H9 (cell line): Measurements from ENCODE around the gene ACOT2. TPM values are rescaled to one million over a fixed set of nuclear protein-coding genes. Genes with fewer than 3 reads are reported as not detected.
"Not testable (repeated sequence)": the region's sequence is repeated elsewhere in the genome, so short reads cannot be mapped to it uniquely, and the experiment has no call there.

Experiments
- DNase-seq: peaks from one replicate; pipeline ENCODE4 v3.0.0-alpha.2; 2017
- H2AFZ ChIP-seq: one replicate; pipeline ENCODE4 v1.6.1; 2013; ENCODE audit warnings: mild to moderate bottlenecking, low read length, control low read depth, moderate library complexity
- H2AK5ac ChIP-seq: 2 replicates; pipeline ENCODE4 v1.6.1; 2013; ENCODE audit warnings: low read length, control low read depth, mixed read lengths; ENCODE audit not compliant: insufficient read length
- H2BK120ac ChIP-seq: one replicate; pipeline ENCODE4 v1.6.1; 2013; ENCODE audit warnings: low read depth, mild to moderate bottlenecking, low read length, control low read depth, inconsistent platforms; ENCODE audit not compliant: poor library complexity, severe bottlenecking
- H2BK12ac ChIP-seq: 2 replicates; pipeline ENCODE4 v1.6.1; 2013; ENCODE audit warnings: low read length, control low read depth, mixed read lengths, low read depth; ENCODE audit not compliant: insufficient read length
- H2BK15ac ChIP-seq: 2 replicates; pipeline ENCODE4 v1.6.1; 2013; ENCODE audit warnings: low read depth, low read length, control low read depth
- H2BK20ac ChIP-seq: one replicate; pipeline ENCODE4 v1.6.1; 2013; ENCODE audit warnings: low read depth, mild to moderate bottlenecking, low read length, control low read depth, inconsistent platforms; ENCODE audit not compliant: poor library complexity, severe bottlenecking
- H2BK5ac ChIP-seq: 2 replicates; pipeline ENCODE4 v1.6.1; 2013; ENCODE audit warnings: low read length, control low read depth, mixed read lengths; ENCODE audit not compliant: insufficient read length
- H3K14ac ChIP-seq: 2 replicates; pipeline ENCODE4 v1.6.1; 2013; ENCODE audit warnings: low read length, control low read depth; ENCODE audit not compliant: insufficient read depth
- H3K18ac ChIP-seq: 2 replicates; pipeline ENCODE4 v1.6.1; 2013; ENCODE audit warnings: low read depth, mild to moderate bottlenecking, mixed read lengths, low read length, control low read depth; ENCODE audit not compliant: insufficient read length
- H3K23ac ChIP-seq: 2 replicates; pipeline ENCODE4 v1.6.1; 2013; ENCODE audit warnings: low read length, control low read depth, mixed read lengths, low read depth; ENCODE audit not compliant: insufficient read length
- H3K23me2 ChIP-seq: 2 replicates; pipeline ENCODE4 v1.6.1; 2013; ENCODE audit warnings: low read depth, mild to moderate bottlenecking, mixed read lengths, low read length, control low read depth; ENCODE audit not compliant: insufficient read length, poor library complexity, severe bottlenecking
- H3K27ac ChIP-seq: 2 replicates; pipeline ENCODE4 v1.5.1; 2013; ENCODE audit warnings: low read length, control low read depth, mixed read lengths, low read depth; ENCODE audit not compliant: insufficient read length
- H3K27me3 ChIP-seq: 2 replicates; pipeline ENCODE4 v1.6.1; 2013; ENCODE audit warnings: low read length, control low read depth, inconsistent platforms; ENCODE audit not compliant: insufficient read depth
- H3K4ac ChIP-seq: 2 replicates; pipeline ENCODE4 v1.6.1; 2013; ENCODE audit warnings: low read depth, mild to moderate bottlenecking, control low read depth, inconsistent platforms, low read length, moderate library complexity
- H3K4me1 ChIP-seq: 2 replicates; pipeline ENCODE4 v1.6.1; 2013; ENCODE audit warnings: low read length, control low read depth, inconsistent platforms; ENCODE audit not compliant: insufficient read depth
- H3K4me2 ChIP-seq: 2 replicates; pipeline ENCODE4 v1.6.1; 2013; ENCODE audit warnings: low read length, control low read depth, mixed read lengths; ENCODE audit not compliant: insufficient read length, insufficient read depth
- H3K56ac ChIP-seq: 2 replicates; pipeline ENCODE4 v1.6.1; 2013; ENCODE audit warnings: low read depth, mild to moderate bottlenecking, mixed read lengths, low read length, control low read depth; ENCODE audit not compliant: insufficient read length
- H3K79me1 ChIP-seq: 2 replicates; pipeline ENCODE4 v1.6.1; 2013; ENCODE audit warnings: low read depth, mild to moderate bottlenecking, moderate library complexity, low read length, control low read depth, inconsistent platforms; ENCODE audit not compliant: insufficient read depth, poor library complexity, severe bottlenecking
- H3K79me2 ChIP-seq: 2 replicates; pipeline ENCODE4 v1.6.1; 2013; ENCODE audit warnings: low read length, control low read depth, inconsistent platforms; ENCODE audit not compliant: insufficient read depth
- H3K9ac ChIP-seq: 2 replicates; pipeline ENCODE4 v1.6.1; 2013; ENCODE audit warnings: low read length, control low read depth, mixed read lengths; ENCODE audit not compliant: insufficient read length; ENCODE audit errors: extremely low read depth
- H3K9me3 ChIP-seq: one replicate; pipeline ENCODE4 v1.6.1; 2013; ENCODE audit warnings: low read depth, low read length, inconsistent platforms; ENCODE audit not compliant: control insufficient read depth
- H3T11ph ChIP-seq: one replicate; pipeline ENCODE4 v1.6.1; 2013; ENCODE audit warnings: mild to moderate bottlenecking, low read length, control low read depth, inconsistent platforms
- H4K20me1 ChIP-seq: one replicate; pipeline ENCODE4 v1.6.1; 2013; ENCODE audit not compliant: control insufficient read depth, insufficient read length, insufficient read depth
- H4K5ac ChIP-seq: 2 replicates; pipeline ENCODE4 v1.6.1; 2013; ENCODE audit warnings: low read depth, mild to moderate bottlenecking, mixed read lengths, low read length, control low read depth; ENCODE audit not compliant: insufficient read length
- H4K8ac ChIP-seq: replicated peaks from 2 replicates; pipeline ENCODE4 v1.6.1; 2013; ENCODE audit warnings: low read length, control low read depth, mixed read lengths, low read depth; ENCODE audit not compliant: insufficient read length
- H4K91ac ChIP-seq: 2 replicates; pipeline ENCODE4 v1.6.1; 2013; ENCODE audit warnings: low read depth, mild to moderate bottlenecking, moderate library complexity, mixed read lengths, low read length, control low read depth; ENCODE audit not compliant: insufficient read length
- H3K27ac Mint-ChIP-seq, 3 experiments: 2 replicates in 2 of 3; 3 replicates in 1 of 3; pipeline ENCODE4 v1.8.0; 2020 to 2021; ENCODE audit warnings: mixed read lengths in 3 of 3, mild to moderate bottlenecking in 1 of 3, moderate library complexity in 1 of 3
- H3K27me3 Mint-ChIP-seq: 2 replicates; pipeline ENCODE4 v1.8.0; 2021; ENCODE audit warnings: low read depth, mild to moderate bottlenecking, moderate library complexity, mixed read lengths
- H3K36me3 Mint-ChIP-seq, 3 experiments: 2 replicates in 2 of 3; 3 replicates in 1 of 3; pipeline ENCODE4 v1.8.0; 2020 to 2021; ENCODE audit warnings: low read depth in 3 of 3, mixed read lengths in 3 of 3; ENCODE audit not compliant: insufficient read depth in 1 of 3
- H3K4me1 Mint-ChIP-seq, 2 experiments: 2 replicates each; pipeline ENCODE4 v1.8.0; 2020; ENCODE audit warnings: mixed read lengths in 2 of 2
- H3K4me3 Mint-ChIP-seq, 2 experiments: 2 replicates in 1 of 2; 3 replicates in 1 of 2; pipeline ENCODE4 v1.8.0; 2020 to 2021; ENCODE audit warnings: mild to moderate bottlenecking in 2 of 2, mixed read lengths in 2 of 2, moderate library complexity in 1 of 2
- H3K9me3 Mint-ChIP-seq, 2 experiments: 2 replicates in 1 of 2; 3 replicates in 1 of 2; pipeline ENCODE4 v1.8.0; 2020; ENCODE audit warnings: mild to moderate bottlenecking in 2 of 2, mixed read lengths in 2 of 2, moderate library complexity in 1 of 2
- WGBS: extraction: QIAGEN DNeasy Blood & Tissue Kit; methylation state at CpG from one replicate; pipeline ENCODE4 v1.1.7; 2013; ENCODE audit warnings: missing lambda C conversion rate, low lambda C conversion rate, mixed read lengths; ENCODE audit not compliant: insufficient read length; ENCODE audit errors: extremely low coverage; 5-methylcytosine and 5-hydroxymethylcytosine counted together
- total RNA-seq: library from RNA; stranded (reverse); gene quantifications from 2 replicates; pipeline ENCODE4 v1.2.1, GENCODE V29; 2021

Gene ACOT2
- total RNA-seq, 1 experiment from 2014 or later = 10.2 TPM

DNA sequence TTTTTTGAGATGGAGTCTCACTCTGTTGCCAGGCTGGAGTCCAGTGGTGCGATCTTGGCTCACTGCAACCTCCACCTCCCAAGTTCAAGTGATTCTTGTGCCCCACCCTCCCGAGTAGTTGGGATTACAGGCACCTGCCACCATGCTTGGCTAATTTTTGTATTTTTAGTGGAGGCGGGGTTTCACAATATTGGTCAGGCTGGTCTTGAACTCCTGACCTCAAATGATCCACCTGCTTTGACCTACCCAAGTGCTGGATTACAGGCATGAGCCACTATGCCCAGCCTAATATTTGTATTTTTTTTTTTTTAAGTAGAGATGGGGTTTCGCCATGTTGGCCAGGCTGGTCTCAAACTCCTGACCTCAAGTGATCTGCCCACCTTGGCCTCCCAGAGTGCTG, 4.7 kb downstream of the ACOT2 start:
- H3K79me2 ChIP-seq, H3K79me1 ChIP-seq, H2BK12ac ChIP-seq, H2AFZ ChIP-seq, H3K4me3 Mint-ChIP-seq, H3T11ph ChIP-seq, H2BK120ac ChIP-seq, H2BK5ac ChIP-seq, DNase-seq, H4K20me1 ChIP-seq, H2BK20ac ChIP-seq, H4K5ac ChIP-seq, H4K91ac ChIP-seq, H2BK15ac ChIP-seq, H3K27ac Mint-ChIP-seq, H3K27ac ChIP-seq, H3K23me2 ChIP-seq, H4K8ac ChIP-seq, H3K23ac ChIP-seq, H2AK5ac ChIP-seq, H3K9ac ChIP-seq, H3K4me1 ChIP-seq, H3K4me2 ChIP-seq, H3K9me3 ChIP-seq, H3K56ac ChIP-seq, H3K18ac ChIP-seq, H3K27me3 ChIP-seq, H3K4ac ChIP-seq, H3K9me3 Mint-ChIP-seq, H3K27me3 Mint-ChIP-seq, H3K14ac ChIP-seq: not testable (repeated sequence)
- whole genome bisulfite sequencing = no CpG with 5 or more reads among the region's 4 CpGs
- peaks cover 12 to 16% of the 10 kb centered on the region in 2 experiments for H3K4me1 Mint-ChIP-seq
- peaks cover 0 to 16% (median 6%) of the 10 kb centered on the region in 3 experiments; a peak in 5 of 7 replicates for H3K36me3 Mint-ChIP-seq

DNA sequence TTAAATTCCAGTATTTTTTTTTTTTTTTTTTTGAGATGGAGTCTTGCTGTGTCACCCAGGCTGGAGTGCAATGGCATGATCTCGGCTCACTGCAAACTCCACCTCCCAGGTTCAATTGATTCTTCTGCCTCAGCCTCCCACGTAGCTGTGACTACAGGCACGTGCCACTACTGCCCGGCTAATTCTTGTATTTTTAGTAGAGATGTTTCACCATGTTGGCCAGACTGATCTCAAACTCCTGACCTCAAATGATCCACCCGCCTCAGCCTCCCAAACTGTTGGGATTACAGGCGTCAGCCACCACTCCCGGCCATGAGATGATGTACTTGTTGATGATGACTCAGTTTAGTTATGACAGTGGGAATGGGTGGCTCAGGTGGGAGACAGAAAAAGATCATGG, 5.2 kb downstream of the ACOT2 start:
- H2BK12ac ChIP-seq, H3K27ac Mint-ChIP-seq, H3K18ac ChIP-seq, H3K27me3 ChIP-seq, H2BK15ac ChIP-seq, DNase-seq, H3K9me3 Mint-ChIP-seq, H2BK120ac ChIP-seq, H4K5ac ChIP-seq, H3K23me2 ChIP-seq, H3K14ac ChIP-seq, H3K27me3 Mint-ChIP-seq, H3T11ph ChIP-seq, H2BK5ac ChIP-seq, H4K8ac ChIP-seq, H3K27ac ChIP-seq, H3K4me3 Mint-ChIP-seq, H3K56ac ChIP-seq, H3K23ac ChIP-seq, H3K9me3 ChIP-seq, H3K4me1 ChIP-seq, H2AFZ ChIP-seq, H4K91ac ChIP-seq, H2BK20ac ChIP-seq, H3K79me2 ChIP-seq, H3K4ac ChIP-seq, H2AK5ac ChIP-seq, H3K79me1 ChIP-seq, H3K4me2 ChIP-seq, H3K9ac ChIP-seq, H4K20me1 ChIP-seq: not testable (repeated sequence)
- no CpG with 5 or more reads among the region's 7 CpGs for WGBS
- H3K4me1 Mint-ChIP-seq = peaks cover 7 to 11% of the 10 kb centered on the region in 2 experiments; a peak in 3 of 4 replicates
- peaks cover 0 to 16% (median 6%) of the 10 kb centered on the region in 3 experiments; a peak in 5 of 7 replicates for H3K36me3 Mint-ChIP-seq
